Vagina (tissue), 2 donors: ENCODE results near the gene DENND2A.

Experiments
- POLR2A ChIP-seq, 2 donors: fragments of 450-650 bp; IDR thresholded peaks; one replicate each; pipeline ENCODE4 v1.6.1; 2017; ENCODE audit warnings: antibody characterized with exemption in 2 of 2, mild to moderate bottlenecking in 2 of 2, moderate library complexity in 2 of 2
- POLR2AphosphoS5 ChIP-seq, 2 donors: sonication (generic); formaldehyde crosslinking; IDR thresholded peaks; one replicate each; pipeline ENCODE4 v1.9.0; 2017; ENCODE audit warnings: antibody characterized with exemption in 2 of 2, mild to moderate bottlenecking in 2 of 2, low read depth in 1 of 2; ENCODE audit not compliant: insufficient read depth in 1 of 2
- TF ChIP-seq, protein P1 (sequence below), 3 experiments: fragments of 450-650 bp in 2 of 3; fragments of 200-600 bp in 1 of 3; sonication (generic) in 1 of 3; IDR thresholded peaks; one replicate each; pipeline ENCODE4 v1.5.1; 2017 to 2019; ENCODE audit warnings: antibody characterized with exemption in 3 of 3, mild to moderate bottlenecking in 2 of 3, moderate library complexity in 2 of 3

DNA sequence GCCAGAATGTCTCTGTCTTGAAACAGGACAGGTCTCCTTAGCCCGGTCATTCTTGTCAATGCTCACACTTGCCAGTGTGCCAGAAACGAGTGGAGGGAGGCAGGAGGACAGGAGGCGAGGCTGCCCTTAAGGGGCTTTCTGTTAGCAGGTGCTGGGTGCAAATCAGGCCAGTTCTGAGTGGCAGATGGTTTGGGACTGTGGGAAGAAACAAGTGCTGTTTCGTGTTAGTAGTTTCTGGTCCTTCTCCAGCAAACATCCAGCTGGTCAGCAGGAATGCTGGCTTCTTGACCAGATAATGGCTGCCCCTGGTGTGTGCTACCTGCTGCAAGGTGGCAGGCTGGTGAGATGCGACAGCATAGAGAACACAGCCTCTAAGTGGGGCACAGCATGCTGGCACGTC is 47.7 kb upstream of the DENND2A start:
- TF ChIP-seq POLR2AphosphoS5 (IDR thresholded peaks at IDR 0.05; ENCODE audit: insufficient read depth in 1 of 2, low read depth in 1 of 2) (no peak), POLR2A (IDR thresholded peaks at IDR 0.05) (no peak)
- TF ChIP-seq, protein P1, sequence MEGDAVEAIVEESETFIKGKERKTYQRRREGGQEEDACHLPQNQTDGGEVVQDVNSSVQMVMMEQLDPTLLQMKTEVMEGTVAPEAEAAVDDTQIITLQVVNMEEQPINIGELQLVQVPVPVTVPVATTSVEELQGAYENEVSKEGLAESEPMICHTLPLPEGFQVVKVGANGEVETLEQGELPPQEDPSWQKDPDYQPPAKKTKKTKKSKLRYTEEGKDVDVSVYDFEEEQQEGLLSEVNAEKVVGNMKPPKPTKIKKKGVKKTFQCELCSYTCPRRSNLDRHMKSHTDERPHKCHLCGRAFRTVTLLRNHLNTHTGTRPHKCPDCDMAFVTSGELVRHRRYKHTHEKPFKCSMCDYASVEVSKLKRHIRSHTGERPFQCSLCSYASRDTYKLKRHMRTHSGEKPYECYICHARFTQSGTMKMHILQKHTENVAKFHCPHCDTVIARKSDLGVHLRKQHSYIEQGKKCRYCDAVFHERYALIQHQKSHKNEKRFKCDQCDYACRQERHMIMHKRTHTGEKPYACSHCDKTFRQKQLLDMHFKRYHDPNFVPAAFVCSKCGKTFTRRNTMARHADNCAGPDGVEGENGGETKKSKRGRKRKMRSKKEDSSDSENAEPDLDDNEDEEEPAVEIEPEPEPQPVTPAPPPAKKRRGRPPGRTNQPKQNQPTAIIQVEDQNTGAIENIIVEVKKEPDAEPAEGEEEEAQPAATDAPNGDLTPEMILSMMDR (IDR thresholded peaks at IDR 0.05): no peak
